SU-DHL-6 (cell line): Measurements from ENCODE around the gene EBP.

ENCODE experiments used
- EZH2phosphoT487 ChIP-seq: fragments of 200-600 bp; sonication (generic), shearing (Covaris generic); conservative IDR thresholded peaks from 2 replicates; pipeline ENCODE4 v1.6.1; 2018; ENCODE audit warnings: mild to moderate bottlenecking, antibody characterized with exemption, low read length, moderate library complexity, mixed read lengths
- TF ChIP-seq, protein P1 (sequence below): fragments of 200-600 bp; sonication (generic); IDR thresholded peaks from one replicate; pipeline ENCODE4 v1.5.1; 2017; ENCODE audit warnings: antibody characterized with exemption, mild to moderate bottlenecking, low read length, moderate library complexity; ENCODE audit not compliant: insufficient read depth, poor library complexity, severe bottlenecking

DNA sequence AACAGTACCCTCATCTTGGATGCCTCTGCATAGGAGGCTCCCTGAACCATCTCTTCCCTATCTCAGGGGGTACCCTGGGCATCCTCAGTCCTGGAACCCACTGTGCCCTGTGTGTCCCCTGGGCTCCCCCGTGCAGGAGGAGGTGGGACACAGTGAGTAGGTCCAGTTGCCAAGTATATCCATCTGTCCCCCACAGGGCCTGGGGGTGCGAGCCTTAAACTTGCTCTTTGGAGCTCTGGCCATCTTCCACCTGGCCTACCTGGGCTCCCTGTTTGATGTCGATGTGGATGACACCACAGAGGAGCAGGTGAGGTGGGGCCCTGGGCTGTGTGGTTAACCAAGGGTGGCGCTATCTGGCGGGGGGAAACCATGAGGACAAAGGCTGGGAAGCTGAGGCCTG, 4.6 kb upstream of the EBP start:
- TF ChIP-seq, protein P1, sequence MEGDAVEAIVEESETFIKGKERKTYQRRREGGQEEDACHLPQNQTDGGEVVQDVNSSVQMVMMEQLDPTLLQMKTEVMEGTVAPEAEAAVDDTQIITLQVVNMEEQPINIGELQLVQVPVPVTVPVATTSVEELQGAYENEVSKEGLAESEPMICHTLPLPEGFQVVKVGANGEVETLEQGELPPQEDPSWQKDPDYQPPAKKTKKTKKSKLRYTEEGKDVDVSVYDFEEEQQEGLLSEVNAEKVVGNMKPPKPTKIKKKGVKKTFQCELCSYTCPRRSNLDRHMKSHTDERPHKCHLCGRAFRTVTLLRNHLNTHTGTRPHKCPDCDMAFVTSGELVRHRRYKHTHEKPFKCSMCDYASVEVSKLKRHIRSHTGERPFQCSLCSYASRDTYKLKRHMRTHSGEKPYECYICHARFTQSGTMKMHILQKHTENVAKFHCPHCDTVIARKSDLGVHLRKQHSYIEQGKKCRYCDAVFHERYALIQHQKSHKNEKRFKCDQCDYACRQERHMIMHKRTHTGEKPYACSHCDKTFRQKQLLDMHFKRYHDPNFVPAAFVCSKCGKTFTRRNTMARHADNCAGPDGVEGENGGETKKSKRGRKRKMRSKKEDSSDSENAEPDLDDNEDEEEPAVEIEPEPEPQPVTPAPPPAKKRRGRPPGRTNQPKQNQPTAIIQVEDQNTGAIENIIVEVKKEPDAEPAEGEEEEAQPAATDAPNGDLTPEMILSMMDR = no peak
- no peak for TF ChIP-seq EZH2phosphoT487
